HUES64 (cell line): ENCODE data around the gene SNAPC3.

Experiments
- H3K27ac ChIP-seq: 2 replicates; pipeline ENCODE4 v1.7.0; 2013; ENCODE audit warnings: low read depth, low read length, inconsistent platforms
- H3K27me3 ChIP-seq: 2 replicates; pipeline ENCODE4 v1.6.1; 2013; ENCODE audit warnings: mild to moderate bottlenecking, low read length; ENCODE audit not compliant: insufficient read depth
- H3K36me3 ChIP-seq: 2 replicates; pipeline ENCODE4 v1.6.1; 2013; ENCODE audit warnings: mild to moderate bottlenecking, low read length; ENCODE audit not compliant: insufficient read depth
- H3K4me1 ChIP-seq: 2 replicates; pipeline ENCODE4 v1.6.1; 2013; ENCODE audit warnings: mild to moderate bottlenecking, low read length, moderate library complexity; ENCODE audit not compliant: insufficient read depth
- H3K4me3 ChIP-seq: 2 replicates; pipeline ENCODE4 v1.5.1; 2013; ENCODE audit warnings: mild to moderate bottlenecking, low read length, moderate library complexity
- H3K9ac ChIP-seq: 2 replicates; pipeline ENCODE4 v1.6.1; 2013; ENCODE audit warnings: mild to moderate bottlenecking, low read depth, low read length
- H3K9me3 ChIP-seq: 2 replicates; pipeline ENCODE4 v1.6.1; 2013; ENCODE audit warnings: low read depth, low read length; ENCODE audit not compliant: insufficient read depth
- WGBS: fragments of 150-250, 120-280 bp; methylation state at CpG from one replicate; pipeline ENCODE4 v1.1.7; 2013; ENCODE audit warnings: missing lambda C conversion rate; 5-methylcytosine and 5-hydroxymethylcytosine counted together

Gene SNAPC3

GRCh38 chr9:15492485-15493150 is 69.9 kb downstream of the SNAPC3 start:
- no peak overlapping the region for H3K27ac ChIP-seq
- no peaks in the 10 kb centered on the region for H3K27me3 ChIP-seq
- WGBS, result 96% methylated on average over 13 of the region's 13 CpGs
- H3K4me1 ChIP-seq, result no peaks in the 10 kb centered on the region
- H3K36me3 ChIP-seq, result peaks cover 95% of the 10 kb centered on the region
- H3K9me3 ChIP-seq, result peaks cover 17% of the 10 kb centered on the region
- no peak overlapping the region for H3K9ac ChIP-seq
- H3K4me3 ChIP-seq, result no peak overlapping the region

- peaks cover 94% of the 10 kb centered on the region for H3K36me3 ChIP-seq
Observed at GRCh38 chr9:15498246-15498995, 75.7 kb downstream of the SNAPC3 start.

GRCh38 chr9:15499139-15499538 is 76.5 kb downstream of the SNAPC3 start:
- no peak overlapping the region for H3K9ac ChIP-seq
- 89% methylated on average over 2 of the region's 2 CpGs for WGBS

More at GRCh38 chr9:15498246-15498995, 75.7 kb downstream of the SNAPC3 start:
- H3K27ac ChIP-seq, result no peak overlapping the region
- WGBS, result 97% methylated on average over 13 of the region's 13 CpGs
- 0 out of 2 replicates have a peak, but pooled peaks cover 4% of the 10 kb centered on the region for H3K9me3 ChIP-seq
- H3K4me1 ChIP-seq, result no peaks in the 10 kb centered on the region
- no peak overlapping the region for H3K9ac ChIP-seq
- H3K4me3 ChIP-seq, result no peak overlapping the region
- no peaks in the 10 kb centered on the region for H3K27me3 ChIP-seq

GRCh38 chr9:15501179-15501578 is 78.5 kb downstream of the SNAPC3 start:
- Histone ChIP-seq H3K36me3 (peaks cover 95% of the 10 kb centered on the region), H3K9me3 (no peaks in the 10 kb centered on the region), H3K4me1 (no peaks in the 10 kb centered on the region), H3K27me3 (no peaks in the 10 kb centered on the region), H3K9ac (no peak overlapping the region), H3K4me3 (no peak overlapping the region), H3K27ac (no peak overlapping the region)
- 90% methylated on average over 6 of the region's 6 CpGs for WGBS

More at GRCh38 chr9:15499139-15499538, 76.5 kb downstream of the SNAPC3 start:
- H3K4me3 ChIP-seq, result no peak overlapping the region
- no peaks in the 10 kb centered on the region for H3K27me3 ChIP-seq
- no peak overlapping the region for H3K27ac ChIP-seq
- peaks cover 94% of the 10 kb centered on the region for H3K36me3 ChIP-seq
- no peaks in the 10 kb centered on the region for H3K9me3 ChIP-seq
- no peaks in the 10 kb centered on the region for H3K4me1 ChIP-seq

GRCh38 chr9:15501803-15502202 is 79.1 kb downstream of the SNAPC3 start:
- Histone ChIP-seq H3K36me3 (peaks cover 95% of the 10 kb centered on the region), H3K4me1 (no peaks in the 10 kb centered on the region), H3K4me3 (no peak overlapping the region), H3K9me3 (no peaks in the 10 kb centered on the region), H3K9ac (no peak overlapping the region), H3K27ac (no peak overlapping the region), H3K27me3 (no peaks in the 10 kb centered on the region)
- WGBS, result 93% methylated on average over 5 of the region's 5 CpGs

GRCh38 chr9:15505921-15506320 is 83.2 kb downstream of the SNAPC3 start:
- Histone ChIP-seq H3K4me1 (peaks cover 15% of the 10 kb centered on the region), H3K36me3 (peaks cover 87% of the 10 kb centered on the region), H3K4me3 (no peak overlapping the region), H3K9ac (no peak overlapping the region), H3K27ac (no peak overlapping the region), H3K9me3 (no peaks in the 10 kb centered on the region), H3K27me3 (no peaks in the 10 kb centered on the region)
- 96% methylated on average over 3 of the region's 3 CpGs for WGBS

GRCh38 chr9:15509931-15510788 is 87.5 kb downstream of the SNAPC3 start:
- peaks cover 48% of the 10 kb centered on the region for H3K36me3 ChIP-seq
- WGBS, result under 1% methylated on average over 75 of the region's 76 CpGs
- peaks cover 41% of the 10 kb centered on the region for H3K4me1 ChIP-seq
- no peaks in the 10 kb centered on the region for H3K9me3 ChIP-seq
- no peaks in the 10 kb centered on the region for H3K27me3 ChIP-seq
- peak overlapping the region; percentile 100 for H3K9ac ChIP-seq
- H3K4me3 ChIP-seq, result peak overlapping the region; percentile 89
- H3K27ac ChIP-seq, result peak overlapping the region; percentile 99

GRCh38 chr9:15510789-15511575 is 88.3 kb downstream of the SNAPC3 start, which contains the start of gene PSIP1:
Gene PSIP1, minus strand, starts transcription at chr9:15510970. Its CDS starts 782 bp downstream, at chr9:15510188.
- H3K4me1 ChIP-seq, result peaks cover 41% of the 10 kb centered on the region
- peak within 1 kb of the TSS; percentile 100 for H3K9ac ChIP-seq
- peaks cover 40% of the 10 kb centered on the region for H3K36me3 ChIP-seq
- H3K27ac ChIP-seq, result peak within 1 kb of the TSS; percentile 99
- H3K27me3 ChIP-seq, result no peaks in the 10 kb centered on the region
- H3K4me3 ChIP-seq, result peak within 1 kb of the TSS; percentile 89
- WGBS, result under 1% methylated on average over 72 of the region's 72 CpGs
- H3K9me3 ChIP-seq, result no peaks in the 10 kb centered on the region
